GM21786 (cell line): ENCODE measurements around the gene CHAF1A.

Experiments used
- ATAC-seq: cut with Tn5 transposase; IDR thresholded peaks from one replicate; pipeline ENCODE4 v1.9.1; 2021; ENCODE audit not compliant: unreplicated experiment

Gene CHAF1A, protein sequence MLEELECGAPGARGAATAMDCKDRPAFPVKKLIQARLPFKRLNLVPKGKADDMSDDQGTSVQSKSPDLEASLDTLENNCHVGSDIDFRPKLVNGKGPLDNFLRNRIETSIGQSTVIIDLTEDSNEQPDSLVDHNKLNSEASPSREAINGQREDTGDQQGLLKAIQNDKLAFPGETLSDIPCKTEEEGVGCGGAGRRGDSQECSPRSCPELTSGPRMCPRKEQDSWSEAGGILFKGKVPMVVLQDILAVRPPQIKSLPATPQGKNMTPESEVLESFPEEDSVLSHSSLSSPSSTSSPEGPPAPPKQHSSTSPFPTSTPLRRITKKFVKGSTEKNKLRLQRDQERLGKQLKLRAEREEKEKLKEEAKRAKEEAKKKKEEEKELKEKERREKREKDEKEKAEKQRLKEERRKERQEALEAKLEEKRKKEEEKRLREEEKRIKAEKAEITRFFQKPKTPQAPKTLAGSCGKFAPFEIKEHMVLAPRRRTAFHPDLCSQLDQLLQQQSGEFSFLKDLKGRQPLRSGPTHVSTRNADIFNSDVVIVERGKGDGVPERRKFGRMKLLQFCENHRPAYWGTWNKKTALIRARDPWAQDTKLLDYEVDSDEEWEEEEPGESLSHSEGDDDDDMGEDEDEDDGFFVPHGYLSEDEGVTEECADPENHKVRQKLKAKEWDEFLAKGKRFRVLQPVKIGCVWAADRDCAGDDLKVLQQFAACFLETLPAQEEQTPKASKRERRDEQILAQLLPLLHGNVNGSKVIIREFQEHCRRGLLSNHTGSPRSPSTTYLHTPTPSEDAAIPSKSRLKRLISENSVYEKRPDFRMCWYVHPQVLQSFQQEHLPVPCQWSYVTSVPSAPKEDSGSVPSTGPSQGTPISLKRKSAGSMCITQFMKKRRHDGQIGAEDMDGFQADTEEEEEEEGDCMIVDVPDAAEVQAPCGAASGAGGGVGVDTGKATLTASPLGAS

DNA sequence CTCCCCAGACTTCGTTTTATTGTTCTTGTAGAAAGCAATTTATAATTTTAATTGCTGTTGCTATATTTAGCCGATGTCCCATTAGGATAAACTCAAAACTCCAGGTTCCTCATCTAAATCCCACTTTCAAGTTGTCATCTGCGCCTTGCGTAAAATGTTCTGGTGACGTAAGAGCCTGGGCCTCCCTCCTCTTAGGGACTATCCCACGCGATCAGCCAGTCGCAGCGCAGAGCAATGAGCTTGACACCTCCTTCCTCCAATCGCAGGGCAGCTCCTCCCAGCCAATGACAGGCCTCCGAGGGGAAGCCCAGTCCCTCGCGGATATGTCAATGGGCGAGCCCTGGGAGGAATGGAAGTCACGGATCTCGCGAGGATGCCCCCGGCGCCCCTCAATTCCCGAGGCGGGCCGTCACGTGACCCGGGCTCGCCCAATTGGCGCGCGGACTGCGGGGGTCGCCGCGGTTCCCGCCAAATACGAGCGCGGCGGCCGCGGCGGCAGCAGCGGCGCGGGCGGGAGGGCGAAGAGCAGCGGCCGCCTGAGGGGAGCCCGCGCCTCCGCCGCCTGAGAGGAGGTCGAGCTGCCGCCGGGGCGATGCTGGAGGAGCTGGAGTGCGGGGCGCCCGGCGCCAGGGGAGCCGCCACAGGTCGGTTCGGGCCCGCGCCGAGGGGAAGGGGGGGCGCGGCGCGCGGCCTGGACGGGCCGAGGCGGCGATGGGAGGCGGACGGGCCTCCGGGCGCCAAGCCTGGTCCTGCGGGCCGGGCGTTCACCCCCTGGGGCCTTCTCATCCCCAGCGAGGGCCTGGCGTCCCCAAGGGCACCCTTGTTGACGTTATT, at the start of gene CHAF1A:
TSS of gene CHAF1A (plus strand) at position 470 of the 834 bp plus-strand sequence. CDS start at position 593, 123 bp downstream.
- peak; percentile 83 for ATAC-seq

DNA sequence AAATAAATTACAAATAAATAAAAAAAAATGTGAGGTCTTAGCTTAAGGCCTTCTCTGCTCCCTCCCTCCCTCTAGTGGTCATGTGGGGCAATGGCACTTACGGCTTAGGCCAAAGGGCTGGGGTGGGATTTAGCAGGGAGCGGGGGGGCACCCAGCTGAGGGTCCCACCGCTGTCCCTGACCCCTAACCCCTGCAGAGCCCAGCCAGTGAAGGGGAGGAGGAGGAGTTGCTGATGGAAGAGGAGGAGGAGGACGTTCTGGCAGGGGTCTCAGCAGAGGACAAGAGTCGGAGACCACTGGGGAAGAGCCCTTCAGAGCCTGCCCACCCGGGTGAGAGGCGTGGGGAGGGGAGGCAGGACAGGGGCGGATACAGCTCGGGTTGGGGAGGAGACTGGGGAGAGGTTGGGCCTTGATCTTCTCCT, 49.7 kb upstream of the CHAF1A start:
- ATAC-seq, result no peak

DNA sequence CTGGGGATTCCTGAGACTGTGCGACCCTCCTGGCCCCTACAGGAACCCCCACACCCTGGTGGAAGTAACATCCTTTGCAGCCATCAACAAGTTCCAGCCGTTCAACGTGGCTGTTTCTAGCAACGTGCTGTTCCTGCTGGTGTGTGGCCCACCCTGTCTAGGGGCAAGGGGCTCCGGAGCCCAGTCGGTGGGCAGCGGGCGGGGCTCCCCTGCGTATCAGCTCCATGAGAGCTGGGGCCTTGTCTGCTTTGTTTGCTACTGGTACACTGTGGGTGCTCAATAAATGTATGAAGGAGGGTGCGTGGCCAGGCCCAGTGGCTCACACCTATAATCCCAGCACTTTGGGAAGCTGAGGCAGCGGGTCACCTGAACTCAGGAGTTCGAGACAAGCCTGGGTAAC, 48.2 kb upstream of the CHAF1A start:
- ATAC-seq, result no peak

DNA sequence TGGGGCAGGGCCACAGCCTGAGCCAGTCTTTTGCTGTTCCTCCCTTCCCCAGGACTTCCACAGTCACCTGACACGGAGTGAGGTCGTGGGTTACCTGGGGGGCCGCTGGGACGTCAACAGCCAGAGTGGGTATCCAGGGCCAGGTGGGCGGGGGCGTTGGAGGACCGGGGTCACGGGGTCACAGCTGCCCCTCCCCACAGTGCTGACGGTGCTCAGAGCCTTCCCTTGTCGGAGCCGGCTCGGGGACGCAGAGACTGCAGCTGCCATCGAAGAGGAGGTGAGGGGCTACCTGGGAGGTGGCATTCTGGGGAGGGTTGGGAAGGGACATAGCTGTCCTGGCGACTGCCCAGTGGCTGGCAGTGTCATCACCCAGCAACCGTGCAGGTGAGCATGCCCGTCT, 47.5 kb upstream of the CHAF1A start:
- ATAC-seq, result no peak

DNA sequence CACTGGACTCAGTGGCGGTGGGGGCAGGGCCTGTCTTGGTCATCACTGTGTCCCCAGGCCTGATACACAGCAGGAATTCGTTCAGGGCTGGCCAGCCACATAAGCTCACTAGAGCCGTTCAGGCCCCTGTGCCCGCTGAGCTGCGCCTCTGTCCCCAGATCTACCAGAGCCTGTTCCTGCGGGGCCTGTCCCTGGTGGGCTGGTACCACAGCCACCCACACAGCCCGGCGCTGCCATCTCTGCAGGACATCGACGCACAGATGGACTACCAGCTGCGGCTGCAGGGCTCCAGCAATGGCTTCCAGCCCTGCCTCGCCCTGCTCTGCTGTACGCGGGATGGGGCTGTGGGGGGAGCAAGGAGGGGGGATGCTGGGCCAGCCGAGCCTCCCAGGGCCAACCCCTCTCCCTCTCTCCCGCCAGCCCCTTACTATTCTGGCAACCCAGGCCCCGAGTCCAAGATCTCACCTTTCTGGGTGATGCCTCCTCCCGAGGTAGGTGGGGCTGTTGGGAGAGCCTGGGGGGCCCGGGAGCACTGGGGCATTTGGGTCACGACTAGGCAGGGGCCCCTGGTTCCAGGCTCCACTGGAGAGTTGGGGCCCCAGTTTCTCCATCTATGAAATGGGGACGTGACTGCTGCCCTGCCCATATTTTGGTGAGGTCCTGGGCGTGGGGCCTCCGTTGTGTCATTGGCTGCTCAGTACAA, 45.2 kb upstream of the CHAF1A start:
- no peak for ATAC-seq

DNA sequence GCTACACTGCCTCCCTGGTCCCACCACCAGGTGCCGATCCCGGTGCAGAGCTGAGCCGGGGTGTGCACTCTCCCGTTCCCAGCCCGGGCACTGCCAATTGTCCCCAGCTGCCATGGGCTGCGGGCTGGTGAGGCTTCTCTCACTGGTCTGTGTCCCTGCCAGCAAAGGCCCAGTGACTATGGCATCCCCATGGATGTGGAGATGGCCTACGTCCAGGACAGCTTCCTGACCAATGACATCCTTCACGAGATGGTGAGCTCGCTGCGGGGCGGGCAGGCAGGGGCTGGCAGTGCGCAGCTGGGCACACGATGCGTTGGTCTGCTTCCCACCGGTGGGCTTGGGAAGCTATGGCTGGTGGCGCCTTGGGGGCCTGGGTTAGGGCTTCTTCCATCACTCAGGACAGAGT, 44.5 kb upstream of the CHAF1A start:
- no peak for ATAC-seq

DNA sequence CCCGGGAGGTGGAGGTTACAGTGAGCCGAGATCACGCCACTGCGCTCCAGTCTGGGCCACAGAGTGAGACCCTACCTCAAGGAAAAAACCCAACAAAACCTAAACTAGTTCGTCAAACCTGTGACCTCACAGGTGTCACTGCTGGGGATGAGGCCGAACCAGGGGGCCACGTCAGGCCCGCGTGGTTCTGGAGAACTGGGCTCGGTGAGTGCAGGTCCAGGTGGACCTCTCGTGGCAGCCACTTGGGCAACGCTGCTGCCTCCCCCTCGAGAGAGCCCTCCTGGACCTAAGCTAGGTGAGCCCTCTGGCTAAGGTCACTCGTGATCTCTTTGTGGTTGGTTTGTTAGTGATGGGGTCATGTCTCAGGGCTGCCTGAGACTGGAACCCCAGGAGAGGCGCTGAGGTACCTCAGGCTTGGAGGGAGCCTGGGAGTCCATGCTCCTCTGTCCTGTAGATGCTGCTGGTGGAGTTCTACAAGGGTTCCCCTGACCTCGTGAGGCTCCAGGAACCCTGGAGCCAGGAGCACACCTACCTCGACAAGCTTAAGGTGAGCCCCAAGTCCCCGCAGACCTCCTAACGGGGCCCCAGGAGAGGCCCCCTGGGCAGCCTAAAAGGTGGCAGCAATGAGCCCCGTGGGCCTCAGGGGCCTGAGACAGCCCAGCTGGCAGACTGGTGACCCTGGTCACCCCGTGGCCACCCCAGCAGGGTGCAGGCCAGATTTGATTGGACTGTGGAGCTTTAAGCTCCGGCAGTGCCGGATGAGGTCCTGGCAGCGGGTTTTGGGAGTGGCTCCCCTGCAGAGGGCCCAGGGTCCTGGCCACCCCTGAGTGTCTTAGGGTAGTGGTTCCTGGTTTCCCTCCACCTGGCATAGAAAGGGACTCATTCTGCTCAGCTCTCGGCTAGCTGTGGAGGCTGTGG, 43.5 kb upstream of the CHAF1A start:
- ATAC-seq, result no peak

DNA sequence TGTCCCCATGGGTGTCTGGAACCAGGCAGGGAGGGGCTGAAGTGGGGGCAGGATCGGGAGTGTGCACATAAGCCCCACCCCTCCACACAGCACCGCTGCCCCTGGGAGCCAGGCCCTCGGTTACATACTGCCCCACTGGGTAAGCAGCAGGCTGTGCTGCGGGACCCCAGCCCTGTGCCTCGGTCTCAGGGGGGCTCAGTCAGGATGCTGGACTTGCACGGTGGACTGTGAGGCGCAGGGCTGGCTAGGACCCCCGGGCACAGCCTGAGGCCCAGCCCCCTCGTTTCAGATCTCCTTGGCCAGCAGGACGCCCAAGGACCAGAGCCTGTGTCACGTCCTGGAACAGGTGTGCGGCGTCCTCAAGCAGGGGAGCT, 42.8 kb upstream of the CHAF1A start:
- ATAC-seq, result no peak

DNA sequence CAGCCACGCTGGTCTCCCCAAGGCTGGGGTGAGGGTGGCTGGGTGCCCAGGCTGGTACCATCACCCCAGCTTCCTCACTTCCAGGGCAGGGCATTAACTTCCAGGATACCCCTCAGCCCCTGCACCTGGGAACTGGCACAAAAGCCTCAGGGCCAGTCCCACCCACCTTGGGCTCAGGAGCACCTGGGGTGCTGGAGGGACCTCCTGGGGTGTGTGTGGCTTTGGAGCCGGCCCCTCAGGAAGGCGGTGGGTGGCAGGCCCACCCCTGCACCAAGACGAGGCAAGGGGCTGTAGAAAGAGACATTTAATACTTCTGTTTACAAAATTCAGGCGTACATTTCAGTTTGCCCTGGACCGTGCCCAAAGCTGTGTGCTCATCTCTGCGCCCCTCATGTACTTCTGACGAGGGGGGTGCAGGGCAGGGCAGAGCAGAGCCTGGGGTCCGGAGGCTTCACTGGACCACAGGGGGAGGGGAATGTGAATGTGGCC, 42.3 kb upstream of the CHAF1A start:
- ATAC-seq, result no peak

DNA sequence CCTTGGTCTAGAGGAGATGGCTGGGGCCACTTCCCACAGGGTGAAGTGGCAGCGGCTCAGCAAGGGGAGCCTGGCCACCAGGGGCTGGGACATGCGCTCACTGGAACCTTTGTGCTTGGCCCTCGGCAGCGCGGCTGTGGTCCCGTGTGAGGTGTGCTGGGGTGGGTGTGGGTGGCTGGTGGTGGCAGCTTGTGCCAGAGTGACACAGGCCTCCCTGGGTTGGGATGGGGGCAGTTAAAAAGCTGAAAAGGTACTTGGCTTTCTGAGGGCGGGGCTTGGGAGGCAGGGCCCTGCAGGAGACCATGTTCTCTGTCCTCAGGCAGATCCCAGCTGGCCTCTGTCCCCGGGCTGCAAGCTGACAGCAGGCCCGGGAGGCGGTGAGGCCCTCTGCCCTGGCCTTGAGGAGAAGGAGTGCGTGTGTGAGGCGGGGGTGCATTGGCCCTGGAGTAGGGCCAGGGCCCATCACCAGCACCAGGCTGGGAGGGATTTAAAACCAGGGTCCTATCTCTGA, 41.7 kb upstream of the CHAF1A start:
- no peak for ATAC-seq

DNA sequence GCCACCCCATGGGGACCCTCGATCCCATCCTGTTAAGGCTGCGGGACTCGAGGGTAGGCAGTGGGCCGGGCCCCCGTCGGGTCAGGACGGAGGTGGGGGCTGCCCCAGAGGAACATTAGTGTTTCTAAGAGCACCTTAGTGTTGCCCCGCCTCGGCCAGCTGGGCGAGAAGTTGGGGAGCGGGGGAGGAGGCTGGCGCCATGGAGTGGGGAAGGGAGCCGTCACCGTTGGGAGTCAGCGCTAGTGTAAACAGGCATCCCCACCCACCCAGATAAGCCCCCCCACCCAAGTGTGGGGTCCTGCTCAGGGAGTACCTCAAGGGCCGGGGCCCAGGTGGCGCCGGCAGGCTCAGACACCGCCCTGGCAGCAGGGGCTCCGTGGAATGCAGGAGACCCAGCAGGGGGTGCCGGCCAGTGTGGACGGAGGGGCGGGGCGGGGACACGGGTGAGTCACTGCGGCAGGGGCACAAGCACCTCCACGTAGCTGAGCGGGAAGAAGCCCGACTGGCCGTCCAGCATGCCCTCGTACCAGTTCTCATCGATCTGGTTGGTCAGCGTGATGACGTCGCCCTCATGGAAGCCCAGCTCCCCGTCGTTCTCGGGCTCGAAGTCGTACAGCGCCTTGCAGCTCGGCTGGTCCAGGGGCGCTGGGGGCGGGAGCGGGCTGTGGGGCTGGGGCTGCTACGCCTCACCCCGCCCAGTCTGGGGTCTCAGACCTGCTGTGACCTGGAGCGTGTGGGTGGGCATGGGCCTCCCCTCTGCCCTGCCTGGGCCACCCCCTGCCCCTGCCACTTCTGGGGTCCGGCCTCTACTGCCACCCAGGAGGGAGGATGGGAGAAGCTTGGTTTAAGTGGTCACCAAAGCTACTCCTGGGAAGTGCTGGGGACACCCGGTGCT, 41.0 kb upstream of the CHAF1A start:
- no peak for ATAC-seq

DNA sequence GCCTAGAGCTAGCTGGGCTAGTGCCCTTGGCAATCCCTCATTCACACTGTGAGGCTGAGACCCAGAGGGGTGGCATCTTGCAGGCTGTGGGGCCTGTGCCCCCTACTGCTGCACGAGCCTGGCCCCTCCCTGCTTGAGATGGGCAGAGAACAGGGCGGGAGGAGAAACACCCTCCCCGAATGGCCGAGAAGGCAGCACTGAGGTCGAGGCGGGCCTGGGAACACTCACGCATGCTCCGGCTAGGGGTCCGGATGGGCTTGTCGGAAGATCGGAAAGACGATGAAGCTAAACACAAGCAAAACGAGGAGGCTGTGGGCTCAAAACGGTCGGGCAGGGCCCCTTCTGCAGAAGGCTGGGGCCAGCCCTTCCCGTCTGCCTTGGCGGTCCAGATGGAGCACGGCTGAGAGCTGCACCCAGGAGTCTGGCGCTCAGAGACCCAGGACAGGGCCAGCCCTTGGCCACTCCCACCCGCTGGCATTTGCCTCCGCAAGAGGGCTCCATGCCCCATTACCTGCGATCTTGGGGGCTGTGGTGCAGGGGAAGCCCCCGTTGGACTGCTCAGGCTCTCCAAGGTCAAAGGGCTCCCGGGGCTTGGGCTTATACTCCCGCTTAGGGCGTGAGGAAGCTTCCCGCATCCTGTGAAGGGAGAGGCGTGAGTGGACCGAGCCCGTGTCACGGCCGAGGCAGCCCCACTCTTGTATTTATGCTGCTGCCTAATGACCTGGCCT, 40.2 kb upstream of the CHAF1A start:
- no peak for ATAC-seq

DNA sequence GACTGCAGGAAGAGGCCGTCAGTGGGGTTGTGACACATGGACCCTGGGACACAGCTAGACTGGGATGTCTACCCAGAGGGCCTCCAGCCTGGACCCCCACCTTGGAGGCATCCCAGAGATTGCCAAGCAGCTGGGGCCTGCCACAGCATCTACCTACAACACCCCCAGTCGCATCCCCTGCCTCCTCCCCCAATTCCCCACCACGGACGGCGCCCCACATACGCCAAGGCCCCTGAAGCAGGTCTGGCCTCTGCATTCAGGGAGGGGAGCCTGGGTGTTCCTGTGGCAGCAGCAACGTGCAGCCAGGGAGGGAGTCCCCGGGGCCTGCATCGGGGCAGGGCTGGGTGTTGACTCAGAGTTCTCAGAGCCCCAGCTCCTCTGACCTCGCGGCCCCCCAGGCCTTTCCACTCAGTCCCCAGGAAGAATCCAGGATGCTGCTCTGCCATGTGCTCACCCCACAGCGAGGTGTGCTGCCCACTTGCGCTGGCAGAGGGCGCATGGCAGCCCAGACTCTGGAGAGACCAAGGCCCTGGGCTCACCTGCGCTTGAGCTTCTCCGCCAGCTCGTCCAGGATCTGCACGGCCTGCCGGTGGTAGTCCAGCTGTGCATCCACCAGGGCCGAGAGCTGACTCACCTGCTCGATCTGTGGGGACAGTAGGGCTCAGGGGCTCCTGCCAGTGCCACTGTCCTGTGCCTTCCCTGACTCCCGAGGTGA, 39.5 kb upstream of the CHAF1A start:
- no peak for ATAC-seq

DNA sequence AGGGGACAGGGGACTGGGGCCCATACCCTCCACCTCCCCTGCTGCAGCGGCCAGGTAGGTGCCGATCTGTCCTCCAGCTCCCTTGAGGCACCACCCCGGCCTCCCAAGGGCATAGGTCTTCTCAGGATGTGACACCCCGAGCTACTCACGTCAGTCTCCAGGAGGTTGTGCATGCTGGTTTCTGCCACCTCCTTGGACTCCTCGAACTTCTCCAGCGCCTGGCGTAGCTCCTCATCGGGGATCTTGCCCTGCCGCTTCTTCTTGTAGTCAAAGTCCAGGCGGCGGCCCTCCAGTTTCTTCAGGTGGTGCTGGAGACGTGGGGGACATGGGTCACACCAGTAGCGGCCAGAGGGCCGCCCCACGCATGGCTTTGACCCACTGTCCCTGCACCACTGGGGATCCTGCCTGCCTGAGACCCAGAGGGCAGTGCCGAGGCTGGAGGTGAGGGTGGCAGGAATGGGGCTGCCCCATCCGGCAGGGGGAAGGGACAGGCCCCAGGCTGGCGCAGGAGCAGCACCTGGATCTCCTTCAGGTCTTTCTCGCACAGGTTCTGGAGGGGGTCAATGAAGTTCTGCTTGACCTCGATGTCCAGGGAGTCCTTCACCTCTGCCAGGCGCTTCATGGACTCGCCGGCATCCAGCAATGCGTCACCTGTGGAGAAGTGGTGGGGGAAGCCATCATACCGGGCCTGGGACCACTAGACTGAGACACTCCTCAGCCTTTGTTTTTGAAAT, 38.7 kb upstream of the CHAF1A start:
- ATAC-seq, result no peak

DNA sequence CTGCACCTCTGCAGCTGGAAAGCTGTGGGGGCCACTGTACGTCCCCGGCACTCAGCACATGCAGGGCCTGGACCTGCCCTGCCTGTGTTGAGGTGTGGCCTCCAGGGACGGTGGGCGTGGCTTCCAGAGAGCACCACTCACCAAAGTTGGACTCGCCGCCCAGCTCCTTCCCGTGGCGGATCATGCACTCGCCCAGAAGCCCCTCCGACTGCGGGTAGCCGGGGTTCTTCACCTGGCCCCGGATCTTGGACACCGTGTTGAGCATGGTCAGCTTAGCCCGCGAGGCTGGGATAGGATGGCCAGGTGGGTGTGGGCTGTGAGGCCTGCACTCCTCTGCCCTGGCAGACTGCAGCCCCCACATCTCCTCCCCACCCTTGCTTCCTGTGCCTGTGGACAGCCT, 37.1 kb upstream of the CHAF1A start:
- ATAC-seq, result no peak
